Left hindlimb (tissue), 1 donor: Measurements from ENCODE around the gene NECTIN1.

ENCODE experiments used
- DNase-seq: peaks from one replicate; pipeline ENCODE4 v3.0.0-alpha.2; 2018

NECTIN1 gene

GRCh38 chr11:119730789-119731386 is 1.9 kb upstream of the NECTIN1 start:
- no peak for DNase-seq

- peak; percentile 81 for DNase-seq
Observed at GRCh38 chr11:119729951-119730613, 1.1 kb upstream of the NECTIN1 start.

DNA sequence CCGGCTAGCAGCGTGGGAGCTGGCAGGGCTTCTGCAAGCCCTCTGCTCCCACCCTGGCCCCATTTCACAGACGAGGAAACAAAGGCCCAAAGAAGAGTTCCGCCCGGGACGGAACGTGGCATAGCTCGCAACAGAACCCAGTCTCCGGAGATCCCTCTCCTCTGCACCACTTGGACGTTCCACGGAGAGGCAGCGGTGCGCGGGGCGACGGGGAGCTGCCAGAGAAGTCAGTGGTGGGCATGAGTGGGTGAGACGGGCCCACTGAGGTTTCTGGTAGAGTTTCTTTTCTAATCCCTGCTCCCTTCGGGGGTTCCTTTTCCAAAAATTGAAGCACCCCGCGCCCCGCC is 554 bp upstream of the NECTIN1 start:
- DNase-seq = no peak

- DNase-seq = no peak
Observed at GRCh38 chr11:119728211-119728626, 781 bp downstream of the NECTIN1 start.

GRCh38 chr11:119727523-119728151 is 1.4 kb downstream of the NECTIN1 start:
- no peak for DNase-seq

DNA sequence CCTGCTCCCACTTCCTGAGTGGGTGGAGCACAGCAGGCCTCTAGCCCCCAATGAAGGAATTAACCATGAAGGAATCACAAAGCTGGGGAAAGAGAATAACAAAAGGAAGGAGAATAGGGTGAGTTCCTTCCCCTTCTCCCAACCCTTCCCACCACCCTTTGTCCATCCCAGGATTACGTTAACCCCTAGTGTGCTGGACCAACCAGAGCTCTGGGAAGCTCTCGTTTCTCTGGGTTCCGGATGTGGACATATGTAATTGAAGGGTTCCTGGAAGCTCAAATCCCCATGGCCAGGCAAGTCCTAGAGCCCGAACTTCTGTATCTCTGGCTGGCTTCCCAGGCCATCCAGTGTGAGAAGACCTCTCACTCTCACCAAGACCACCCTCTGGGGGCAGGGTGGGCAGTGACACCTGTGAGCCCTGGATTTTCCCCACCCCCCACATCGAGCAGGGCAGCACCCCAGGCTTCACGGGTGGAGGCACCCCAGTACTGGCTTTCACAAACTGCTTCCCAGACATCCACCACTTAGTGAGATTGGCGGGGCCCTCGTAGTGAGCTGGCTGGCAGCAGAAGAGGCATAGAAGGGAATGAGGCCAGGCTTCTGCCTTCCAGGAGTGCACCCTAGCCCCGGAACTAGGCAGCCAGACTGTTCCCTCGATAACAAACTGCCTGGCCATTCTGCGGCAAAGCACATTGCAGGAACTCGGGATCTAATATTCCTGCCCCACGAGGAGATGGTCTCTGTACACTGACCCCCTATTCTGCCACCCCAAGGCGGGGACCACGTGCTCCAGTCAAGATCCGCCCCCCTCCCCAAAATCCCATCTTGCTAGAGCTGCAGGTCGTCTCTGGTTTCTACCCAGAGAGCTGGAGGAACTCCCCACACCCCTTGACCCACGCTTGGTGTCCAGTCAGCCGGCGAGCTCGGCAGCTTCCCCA is 2.1 kb downstream of the NECTIN1 start:
- no peak for DNase-seq

DNA sequence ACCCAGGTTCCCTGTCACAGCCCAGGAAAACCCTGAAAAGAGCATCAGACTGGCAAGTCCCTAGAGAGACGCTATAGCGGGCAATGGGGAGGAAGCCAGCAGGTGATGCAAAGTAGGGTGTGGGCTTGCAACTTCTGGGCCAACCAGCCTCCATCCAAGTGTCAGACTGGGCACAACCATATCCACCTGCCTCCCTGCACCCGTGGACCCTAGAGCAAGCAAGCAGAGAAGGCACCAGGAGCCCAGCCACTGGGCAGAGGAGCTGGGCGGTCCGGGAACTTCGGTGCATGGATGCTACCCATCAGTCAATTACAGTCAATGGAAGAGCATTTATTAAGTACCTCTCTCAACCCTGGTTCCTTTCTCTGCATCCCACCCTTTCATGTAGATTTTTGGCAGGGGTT is 2.8 kb downstream of the NECTIN1 start:
- no peak for DNase-seq

DNA sequence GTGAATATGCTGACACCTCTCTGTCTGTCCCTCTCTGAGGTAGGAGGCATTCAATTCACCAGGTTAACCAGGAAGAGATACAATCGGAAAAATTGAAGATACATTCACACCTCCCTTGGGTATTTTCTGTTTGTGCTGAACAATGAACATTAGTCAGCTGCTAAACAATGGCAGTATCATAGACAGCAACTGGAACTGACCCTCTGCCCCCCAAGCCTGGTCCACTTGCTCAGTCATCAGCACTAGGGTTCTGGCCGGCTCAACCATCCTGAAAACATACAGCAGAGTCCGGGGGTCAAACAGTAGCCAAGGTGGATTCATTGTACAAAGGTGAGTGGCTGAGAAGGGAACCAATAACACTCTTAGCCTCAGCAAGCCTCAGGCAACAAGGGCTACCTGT is 4.0 kb downstream of the NECTIN1 start:
- no peak for DNase-seq

GRCh38 chr11:119723952-119724325 is 5.1 kb downstream of the NECTIN1 start:
- no peak for DNase-seq

GRCh38 chr11:119723243-119723951 is 5.6 kb downstream of the NECTIN1 start:
- DNase-seq = no peak

DNA sequence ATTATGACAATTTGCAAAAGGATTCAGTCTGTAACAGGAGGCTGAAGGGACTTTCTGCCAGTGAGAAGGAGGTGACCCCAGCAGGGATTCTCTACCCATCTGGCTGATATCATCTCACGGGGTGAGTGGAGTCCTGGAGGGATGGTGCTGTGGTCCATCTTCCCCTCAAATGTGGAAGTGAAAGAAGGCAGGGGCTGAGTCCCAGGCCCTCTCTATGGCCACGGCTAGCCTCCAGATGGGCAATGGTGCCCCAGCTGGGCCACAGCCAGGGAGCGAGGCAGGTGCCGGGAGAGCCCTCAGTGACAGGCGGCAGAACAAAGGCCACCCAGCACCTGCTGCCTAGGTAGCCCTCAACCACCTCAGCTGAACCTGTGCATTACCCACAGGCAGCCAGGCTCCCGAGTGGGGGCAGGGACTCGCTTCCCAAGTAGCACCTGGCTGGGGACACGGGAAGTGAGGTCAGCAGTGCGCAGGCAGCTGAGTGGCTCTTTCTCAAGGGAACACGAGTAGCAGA is 6.7 kb downstream of the NECTIN1 start:
- no peak for DNase-seq

DNA sequence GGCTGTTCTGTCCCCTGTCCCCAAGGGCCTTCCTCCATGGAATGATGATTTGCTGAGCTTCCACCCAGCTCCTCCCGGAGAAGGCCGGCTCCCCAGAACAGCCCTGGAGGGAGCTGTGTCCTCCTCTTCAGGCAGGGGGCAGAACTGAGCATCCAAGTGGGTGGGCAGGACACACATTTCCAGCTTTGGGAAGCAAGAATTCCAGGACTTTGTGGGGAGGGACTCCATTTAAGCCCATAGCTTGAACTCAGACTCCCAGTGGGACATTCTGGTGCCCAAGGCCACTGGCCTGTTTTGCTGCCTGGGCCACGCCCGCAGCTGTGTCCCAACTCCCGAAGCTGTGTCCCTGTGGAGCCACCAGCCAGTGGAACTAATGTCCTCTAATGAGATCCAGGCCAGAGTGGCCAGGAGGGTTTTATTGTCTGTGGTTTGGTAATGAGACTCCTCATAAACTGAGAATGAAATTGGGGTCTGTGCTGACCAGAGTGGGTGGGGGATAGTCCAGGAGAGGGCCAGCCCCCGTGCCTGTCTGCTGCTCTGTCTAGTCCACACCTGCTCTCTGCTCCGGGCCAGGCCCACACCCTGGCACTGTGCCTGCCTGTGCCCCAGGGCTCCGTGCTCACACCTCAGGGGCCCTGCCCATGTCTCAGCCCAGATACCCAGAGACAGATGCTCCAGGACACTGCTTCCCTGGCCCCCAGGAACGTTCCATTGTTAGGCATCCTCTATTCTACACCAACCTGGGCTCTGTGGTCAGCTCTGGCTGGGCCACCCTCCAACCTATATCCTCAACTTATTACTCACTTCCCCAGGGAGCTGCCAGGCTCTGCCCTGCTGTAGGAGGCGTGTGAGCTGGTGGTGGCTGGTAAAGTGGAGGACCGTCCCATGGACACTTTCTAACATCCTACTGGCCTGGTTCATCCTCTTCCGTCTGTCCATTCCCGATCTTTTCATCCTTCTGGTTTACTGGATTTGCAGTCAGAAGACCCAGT is 7.6 kb downstream of the NECTIN1 start:
- DNase-seq = no peak

DNA sequence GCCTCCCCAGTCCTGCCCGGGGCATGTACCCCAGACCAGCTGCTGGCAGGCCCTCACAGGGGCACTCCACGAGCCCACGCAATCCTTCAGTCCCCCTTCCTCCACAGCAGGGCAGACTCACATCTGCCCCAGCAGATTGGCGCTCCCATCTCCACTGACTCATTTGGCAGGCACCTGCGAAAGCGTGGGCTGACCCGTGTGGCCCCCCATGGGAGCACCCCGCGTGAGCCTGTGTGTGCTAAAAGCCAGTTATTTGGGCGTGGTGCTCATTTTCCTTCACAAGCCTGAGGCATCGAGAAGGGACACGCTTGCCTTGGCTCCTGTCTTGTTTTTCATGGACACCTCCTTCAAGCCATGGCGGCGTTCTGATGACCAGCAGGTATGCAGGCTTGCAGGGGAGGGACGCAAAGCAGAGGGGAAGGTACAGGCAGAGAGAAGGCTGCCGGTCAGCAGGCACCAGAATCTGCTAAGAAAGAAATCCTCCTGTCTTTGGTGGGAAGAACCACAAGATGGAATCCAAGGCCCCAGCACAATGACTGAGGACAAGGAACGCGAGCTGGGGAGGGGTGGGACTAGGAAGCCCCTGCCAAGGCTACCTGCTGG is 8.6 kb downstream of the NECTIN1 start:
- DNase-seq = no peak

- no peak for DNase-seq
Observed at GRCh38 chr11:119717839-119718534, 11.0 kb downstream of the NECTIN1 start.

GRCh38 chr11:119716582-119717498 is 12.2 kb downstream of the NECTIN1 start:
- DNase-seq = no peak

DNA sequence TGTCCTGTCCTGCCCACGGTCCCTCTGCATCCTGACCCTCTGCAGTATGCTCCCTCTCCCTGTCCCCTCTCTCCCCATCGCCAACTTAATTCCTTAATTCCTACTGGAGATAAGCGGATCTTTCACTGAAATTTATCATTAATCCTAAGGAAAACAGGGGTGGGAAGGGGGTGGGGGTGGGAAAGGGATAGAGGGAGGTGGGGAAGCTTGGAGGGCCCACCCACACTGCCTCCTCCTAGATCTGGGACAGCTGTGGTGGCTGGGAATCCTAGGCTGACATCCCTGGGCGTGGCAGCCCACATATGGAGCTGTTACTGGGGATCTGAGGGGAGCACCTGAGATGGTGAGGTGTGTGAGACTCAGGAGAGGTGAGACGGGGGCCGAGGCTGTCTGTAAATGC is 14.4 kb downstream of the NECTIN1 start:
- DNase-seq = no peak

DNA sequence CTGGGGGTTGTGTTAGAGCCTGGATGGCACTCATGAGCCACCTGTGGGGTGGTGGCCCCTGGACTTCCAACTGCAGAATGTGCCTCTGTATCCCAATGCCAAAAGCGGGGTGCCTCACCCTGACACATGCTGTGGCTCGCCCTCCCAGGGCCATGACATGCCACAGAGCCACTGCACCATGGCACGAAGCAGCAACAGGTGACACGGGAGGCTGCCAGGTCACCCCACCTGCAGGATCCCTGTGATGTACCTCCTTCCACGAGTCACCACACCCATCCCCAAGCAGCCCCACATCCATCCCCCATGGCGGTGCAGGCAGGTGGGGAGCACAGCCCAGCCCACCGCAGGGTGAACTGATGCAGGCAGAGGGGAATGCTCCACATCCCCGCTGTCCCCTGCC is 14.8 kb downstream of the NECTIN1 start:
- no peak for DNase-seq

- no peak for DNase-seq
Observed at GRCh38 chr11:119713359-119714040, 15.5 kb downstream of the NECTIN1 start.
